ENCODE results near the gene RNF212. TPM values are rescaled to one million over a fixed set of nuclear protein-coding genes. Genes with fewer than 3 reads are reported as not detected.
"Not testable (repeated sequence)": the region's sequence is repeated elsewhere in the genome, so short reads cannot be mapped to it uniquely, and the experiment has no call there.

Gene RNF212
- total RNA-seq, 2 donors from 2014 or later, result 2.3 to 2.5 TPM

DNA sequence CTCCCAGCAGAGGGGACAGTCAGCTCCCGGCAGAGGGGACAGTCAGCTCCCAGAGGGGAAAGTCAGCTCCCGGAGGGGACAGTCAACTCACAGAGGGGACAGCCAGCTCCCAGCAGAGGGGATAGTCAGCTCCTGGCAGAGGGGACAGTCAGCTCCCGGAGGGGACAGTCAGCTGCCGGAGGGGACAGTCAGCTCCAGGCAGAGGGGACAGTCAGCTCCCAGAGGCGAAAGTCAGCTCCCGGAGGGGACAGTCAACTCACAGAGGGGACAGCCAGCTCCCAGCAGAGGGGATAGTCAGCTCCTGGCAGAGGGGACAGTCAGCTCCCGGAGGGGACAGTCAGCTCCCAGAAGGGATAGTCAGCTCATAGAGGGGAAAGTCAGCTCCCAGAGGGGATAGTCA lies 59.5 kb downstream of the RNF212 start:
- H3K4me3 ChIP-seq; DNase-seq; H3K27ac ChIP-seq; H3K9me3 ChIP-seq; H3K9ac ChIP-seq (ENCODE audit: low read depth in 2 of 2, low read length in 2 of 2); intact Hi-C loops (cut with DNase I); H3K4me1 ChIP-seq; H3K36me3 ChIP-seq: not testable (repeated sequence)
- H3K27me3 ChIP-seq, result peaks cover 10% of the 10 kb centered on the region

DNA sequence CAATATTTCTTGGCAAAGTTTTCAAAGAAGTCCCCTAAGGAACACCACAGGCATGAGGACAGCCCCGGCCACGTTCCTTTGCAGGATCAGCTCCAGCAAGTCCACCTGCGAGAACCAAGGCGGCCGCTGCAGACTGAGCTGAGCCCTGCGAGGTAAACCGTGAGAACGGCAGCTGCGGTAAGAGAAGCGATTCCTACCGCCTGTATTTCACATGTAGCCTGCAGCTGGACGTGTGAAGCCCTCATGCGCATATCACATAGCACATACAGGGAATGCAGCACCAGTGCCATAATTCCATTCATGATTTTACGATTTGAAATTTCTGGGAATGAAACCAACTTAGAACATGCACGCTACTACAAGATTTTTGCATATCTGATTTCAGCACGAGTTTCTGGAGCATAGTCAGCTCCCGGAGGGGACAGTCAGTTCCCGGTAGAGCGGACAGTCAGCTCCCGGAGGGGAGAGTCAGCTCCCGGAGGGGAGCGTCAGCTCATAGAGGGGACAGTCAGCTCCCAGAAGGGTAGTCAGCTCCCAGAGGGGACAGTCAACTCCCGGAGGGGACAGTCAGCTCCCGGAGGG lies 60.2 kb downstream of the RNF212 start:
- Histone ChIP-seq H3K27me3 (peaks cover 10% of the 10 kb centered on the region), H3K27ac (no peak overlapping the region), H3K36me3 (no peaks in the 10 kb centered on the region), H3K4me1 (no peaks in the 10 kb centered on the region), H3K4me3 (no peak overlapping the region), H3K9me3 (no peaks in the 10 kb centered on the region), H3K9ac (ENCODE audit: low read depth in 2 of 2, low read length in 2 of 2) (no peak overlapping the region)
- DNase-seq, result no peak
- intact Hi-C loops (cut with DNase I), result no loop called here
- TF ChIP-seq CTCF (IDR thresholded peaks at IDR 0.05), result no peak

DNA sequence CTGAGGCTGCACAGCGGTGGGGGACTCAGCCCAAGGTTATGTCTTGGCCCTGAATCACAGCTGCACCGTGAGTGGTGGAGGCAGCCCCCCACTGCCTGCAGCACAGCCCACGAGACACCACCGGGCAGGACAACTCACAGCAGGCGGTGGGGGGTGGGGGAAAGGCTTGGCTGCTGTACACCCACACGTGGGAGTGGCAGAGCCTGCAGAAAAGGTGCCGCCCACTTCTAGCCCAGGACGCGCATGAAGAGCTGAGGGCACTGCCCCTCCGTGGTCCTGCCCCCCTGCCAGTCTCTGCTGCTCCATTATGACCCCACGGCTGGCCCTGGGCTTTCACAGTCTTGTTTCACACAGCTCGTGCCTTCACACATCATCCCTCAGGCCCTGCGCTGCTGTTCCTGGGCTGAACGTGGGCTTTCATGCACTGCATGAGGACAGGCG lies 61.1 kb downstream of the RNF212 start:
- H3K36me3 ChIP-seq, result no peaks in the 10 kb centered on the region
- peaks cover 3% of the 10 kb centered on the region for H3K4me1 ChIP-seq
- no peak overlapping the region for H3K27ac ChIP-seq
- no peak overlapping the region for H3K4me3 ChIP-seq
- TF ChIP-seq CTCF (IDR thresholded peaks at IDR 0.05), result no peak
- no peak for DNase-seq
- no peaks in the 10 kb centered on the region for H3K9me3 ChIP-seq
- peaks cover 10% of the 10 kb centered on the region for H3K27me3 ChIP-seq
- intact Hi-C loops (cut with DNase I), result no loop called here
- H3K9ac ChIP-seq (ENCODE audit: low read depth in 2 of 2, low read length in 2 of 2), result no peak overlapping the region

- Histone ChIP-seq H3K9ac (ENCODE audit: low read depth in 2 of 2, low read length in 2 of 2) (no peak overlapping the region), H3K27me3 (peaks cover 7% of the 10 kb centered on the region), H3K4me3 (no peak overlapping the region), H3K4me1 (peaks cover 7% of the 10 kb centered on the region), H3K27ac (no peak overlapping the region), H3K9me3 (no peaks in the 10 kb centered on the region), H3K36me3 (no peaks in the 10 kb centered on the region)
- DNase-seq, result no peak
- intact Hi-C loops (cut with DNase I), result no loop called here
- TF ChIP-seq CTCF (IDR thresholded peaks at IDR 0.05), result no peak
Measured at GRCh38 chr4:1051472-1051871, 61.9 kb downstream of the RNF212 start.

DNA sequence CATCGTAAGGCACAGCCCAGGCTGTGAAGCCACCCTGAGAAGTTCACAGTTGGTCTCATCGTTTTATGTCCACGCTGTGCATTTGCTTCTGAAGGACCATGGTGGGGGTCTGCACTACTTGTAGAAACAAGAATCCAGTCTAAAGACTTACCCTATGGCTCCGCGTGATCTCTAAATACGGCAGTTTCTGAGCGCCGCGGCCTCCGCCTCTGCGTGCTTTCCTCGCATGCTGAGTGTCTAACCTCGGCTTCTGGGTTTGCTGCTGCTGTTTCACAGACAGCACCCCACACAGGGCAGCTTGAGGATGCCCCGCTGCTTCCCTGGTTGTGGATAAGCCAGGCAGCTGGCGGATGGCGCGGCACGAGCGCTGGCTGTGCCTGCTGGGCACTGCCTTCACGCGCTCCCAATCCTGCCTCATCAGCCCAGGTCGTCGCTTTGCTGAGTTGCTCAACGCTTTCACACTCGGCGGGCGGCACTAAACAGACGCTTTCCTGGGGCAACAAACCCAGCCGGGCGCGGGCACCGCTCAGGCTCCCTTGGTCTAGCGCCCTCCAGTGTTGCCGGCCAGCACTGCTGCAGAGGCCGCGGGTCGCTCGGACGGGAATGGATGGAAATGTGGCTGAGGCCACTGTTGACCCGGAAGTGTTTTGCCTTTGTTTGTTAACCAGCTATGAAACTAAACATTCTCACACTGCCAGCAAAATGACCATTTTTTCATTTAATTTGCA lies 62.7 kb downstream of the RNF212 start:
- intact Hi-C loops (cut with DNase I), result no loop called here
- no peak overlapping the region for H3K4me3 ChIP-seq
- no peaks in the 10 kb centered on the region for H3K9me3 ChIP-seq
- peaks cover 4% of the 10 kb centered on the region for H3K27me3 ChIP-seq
- no peak overlapping the region for H3K27ac ChIP-seq
- peaks cover 7% of the 10 kb centered on the region for H3K4me1 ChIP-seq
- DNase-seq, result no peak
- no peaks in the 10 kb centered on the region for H3K36me3 ChIP-seq
- no peak overlapping the region for H3K9ac ChIP-seq (ENCODE audit: low read depth in 2 of 2, low read length in 2 of 2)
- TF ChIP-seq CTCF (IDR thresholded peaks at IDR 0.05), result no peak

- peaks cover 7% of the 10 kb centered on the region for H3K4me1 ChIP-seq
- no peak for DNase-seq
- intact Hi-C loops (cut with DNase I), result no loop called here
- peaks cover 7% of the 10 kb centered on the region for H3K27me3 ChIP-seq
- H3K9ac ChIP-seq (ENCODE audit: low read depth in 2 of 2, low read length in 2 of 2), result no peak overlapping the region
- no peaks in the 10 kb centered on the region for H3K36me3 ChIP-seq
- no peak overlapping the region for H3K4me3 ChIP-seq
- no peak for TF ChIP-seq CTCF (IDR thresholded peaks at IDR 0.05)
- H3K27ac ChIP-seq, result no peak overlapping the region
- no peaks in the 10 kb centered on the region for H3K9me3 ChIP-seq
Measured at GRCh38 chr4:1049591-1049905, 63.8 kb downstream of the RNF212 start.
